SK-N-SH treated with all-trans-retinoic acid at 6 μM for 48 hours (cell line): ENCODE results near the gene HS6ST3.

Experiments used
- ATAC-seq: fragments of 200-7000 bp; cut with Tn5 transposase; 3 replicates; pipeline ENCODE4 v1.9.1; 2020; ENCODE audit warnings: mild to moderate bottlenecking, moderate library complexity
- ARNTL ChIP-seq: fragments of 450-650 bp; formaldehyde crosslinking; IDR thresholded peaks from 2 replicates; pipeline ENCODE4 v1.5.0; 2020; ENCODE audit warnings: low read depth, mild to moderate bottlenecking, moderate library complexity, borderline replicate concordance
- BACH2 ChIP-seq: fragments of 250-450 bp; sonication (Bioruptor Pico); IDR thresholded peaks from 2 replicates; pipeline ENCODE4 v1.9.0; 2021; ENCODE audit warnings: mild to moderate bottlenecking, borderline replicate concordance
- CSDC2 ChIP-seq: fragments of 250-450 bp; sonication (Bioruptor Pico); IDR thresholded peaks from 2 replicates; pipeline ENCODE4 v1.5.0; 2020; ENCODE audit warnings: mild to moderate bottlenecking, moderate library complexity
- ESRRG ChIP-seq: fragments of 250-450 bp; sonication (Bioruptor Pico); IDR thresholded peaks from 2 replicates; pipeline ENCODE4 v1.6.1; 2021; ENCODE audit warnings: mild to moderate bottlenecking
- GLIS3 ChIP-seq: fragments of 250-450 bp; sonication (Bioruptor Pico); IDR thresholded peaks from 2 replicates; pipeline ENCODE4 v1.5.0; 2020; ENCODE audit warnings: mild to moderate bottlenecking, moderate library complexity
- ISL1 ChIP-seq: fragments of 250-450 bp; sonication (Bioruptor Pico); IDR thresholded peaks from 2 replicates; pipeline ENCODE4 v2.1.2; 2022; ENCODE audit warnings: mild to moderate bottlenecking, moderate library complexity
- OSR1 ChIP-seq: fragments of 250-450 bp; sonication (Bioruptor Pico); IDR thresholded peaks from 2 replicates; pipeline ENCODE4 v1.8.0; 2022; ENCODE audit warnings: moderate library complexity, mild to moderate bottlenecking, inconsistent platforms
- PPARA ChIP-seq: fragments of 250-450 bp; sonication (Bioruptor Pico); IDR thresholded peaks from 2 replicates; pipeline ENCODE4 v1.5.0; 2020; ENCODE audit warnings: mild to moderate bottlenecking, borderline replicate concordance
- RARB ChIP-seq: fragments of 250-450 bp; sonication (Bioruptor Pico); IDR thresholded peaks from 2 replicates; pipeline ENCODE4 v1.8.0; 2021; ENCODE audit warnings: mild to moderate bottlenecking, moderate library complexity
- SNAI2 ChIP-seq: fragments of 250-450 bp; sonication (Bioruptor Pico); IDR thresholded peaks from 2 replicates; pipeline ENCODE4 v1.5.0; 2020; ENCODE audit warnings: mild to moderate bottlenecking, moderate library complexity
- TCF4 ChIP-seq: fragments of 250-450 bp; sonication (Bioruptor Pico); IDR thresholded peaks from 2 replicates; pipeline ENCODE4 v1.8.0; 2021; ENCODE audit warnings: mild to moderate bottlenecking, moderate library complexity, borderline replicate concordance
- TOX ChIP-seq: fragments of 250-450 bp; sonication (Bioruptor Pico); IDR thresholded peaks from 2 replicates; pipeline ENCODE4 v1.8.0; 2021; ENCODE audit warnings: mild to moderate bottlenecking, moderate library complexity, borderline replicate concordance
- ZC3H10 ChIP-seq: fragments of 250-450 bp; sonication (Bioruptor Pico); IDR thresholded peaks from 2 replicates; pipeline ENCODE4 v1.5.1; 2021; ENCODE audit warnings: mild to moderate bottlenecking, moderate library complexity
- ZFP3 ChIP-seq: fragments of 250-450 bp; sonication (Bioruptor Pico); IDR thresholded peaks from 2 replicates; pipeline ENCODE4 v1.5.0; 2020; ENCODE audit warnings: mild to moderate bottlenecking, moderate library complexity
- ZFP30 ChIP-seq: fragments of 450-650 bp; formaldehyde crosslinking; IDR thresholded peaks from 2 replicates; pipeline ENCODE4 v1.5.0; 2022; ENCODE audit warnings: mild to moderate bottlenecking, moderate library complexity
- ZNF565 ChIP-seq: fragments of 450-650 bp; formaldehyde crosslinking; conservative IDR thresholded peaks from 2 replicates; pipeline ENCODE4 v1.5.0; 2020; ENCODE audit warnings: low read depth, mild to moderate bottlenecking, moderate library complexity
- ZNF70 ChIP-seq: fragments of 450-650 bp; formaldehyde crosslinking; IDR thresholded peaks from 2 replicates; pipeline ENCODE4 v1.5.0; 2020; ENCODE audit warnings: mild to moderate bottlenecking, moderate library complexity
- ZNF8 ChIP-seq: fragments of 450-650 bp; formaldehyde crosslinking; IDR thresholded peaks from 2 replicates; pipeline ENCODE4 v1.5.0; 2020; ENCODE audit warnings: mild to moderate bottlenecking, moderate library complexity
- TF ChIP-seq, protein P1 (sequence below): fragments of 250-450 bp; sonication (Bioruptor Pico); IDR thresholded peaks from 2 replicates; pipeline ENCODE4 v1.8.0; 2021; ENCODE audit warnings: low read depth, mild to moderate bottlenecking, moderate library complexity, borderline replicate concordance
- TF ChIP-seq, protein P2 (sequence below): fragments of 250-450 bp; sonication (Bioruptor Pico); IDR thresholded peaks from 2 replicates; pipeline ENCODE4 v1.5.0; 2020; ENCODE audit warnings: mild to moderate bottlenecking, moderate library complexity
- TF ChIP-seq, protein P3 (sequence below): fragments of 250-450 bp; sonication (Bioruptor Pico); IDR thresholded peaks from 2 replicates; pipeline ENCODE4 v1.5.1; 2021; ENCODE audit warnings: mild to moderate bottlenecking, moderate library complexity
- TF ChIP-seq, protein P4 (sequence below): fragments of 250-450 bp; sonication (Bioruptor Pico); IDR thresholded peaks from 2 replicates; pipeline ENCODE4 v1.8.0; 2020; ENCODE audit warnings: mild to moderate bottlenecking, moderate library complexity, borderline replicate concordance

The HS6ST3 gene

DNA sequence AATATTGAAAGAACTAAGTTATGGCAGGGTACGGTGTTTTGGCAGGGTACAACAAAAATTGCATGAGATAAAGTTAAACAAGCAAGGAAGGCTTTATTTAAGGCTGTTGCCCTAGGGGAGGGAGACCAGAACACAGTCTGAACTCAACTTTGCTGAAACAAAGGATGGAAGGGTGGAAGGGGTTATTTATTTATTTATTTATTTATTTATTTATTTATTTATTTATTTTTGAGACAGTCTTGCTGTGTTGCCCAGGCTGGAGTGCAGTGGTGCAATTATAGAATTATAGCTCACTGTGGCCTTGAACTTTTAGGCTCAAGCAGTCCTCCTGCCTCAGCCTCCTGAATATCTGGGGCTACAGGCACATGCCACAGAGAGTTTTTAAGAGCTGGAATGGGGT is 75.9 kb downstream of the HS6ST3 start:
- no peak for TF ChIP-seq OSR1 (CRISPR knock-in tag)
- TF ChIP-seq ESRRG (CRISPR knock-in tag): no peak
- TF ChIP-seq ZNF565 (CRISPR knock-in tag): no peak
- no peak for TF ChIP-seq TCF4 (CRISPR knock-in tag)
- TF ChIP-seq, protein P1, sequence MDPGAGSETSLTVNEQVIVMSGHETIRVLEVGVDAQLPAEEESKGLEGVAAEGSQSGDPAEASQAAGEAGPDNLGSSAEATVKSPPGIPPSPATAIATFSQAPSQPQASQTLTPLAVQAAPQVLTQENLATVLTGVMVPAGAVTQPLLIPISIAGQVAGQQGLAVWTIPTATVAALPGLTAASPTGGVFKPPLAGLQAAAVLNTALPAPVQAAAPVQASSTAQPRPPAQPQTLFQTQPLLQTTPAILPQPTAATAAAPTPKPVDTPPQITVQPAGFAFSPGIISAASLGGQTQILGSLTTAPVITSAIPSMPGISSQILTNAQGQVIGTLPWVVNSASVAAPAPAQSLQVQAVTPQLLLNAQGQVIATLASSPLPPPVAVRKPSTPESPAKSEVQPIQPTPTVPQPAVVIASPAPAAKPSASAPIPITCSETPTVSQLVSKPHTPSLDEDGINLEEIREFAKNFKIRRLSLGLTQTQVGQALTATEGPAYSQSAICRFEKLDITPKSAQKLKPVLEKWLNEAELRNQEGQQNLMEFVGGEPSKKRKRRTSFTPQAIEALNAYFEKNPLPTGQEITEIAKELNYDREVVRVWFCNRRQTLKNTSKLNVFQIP (CRISPR knock-in tag): no peak
- TF ChIP-seq PPARA (CRISPR knock-in tag): no peak
- no peak for TF ChIP-seq RARB (CRISPR knock-in tag)
- TF ChIP-seq ZNF70 (CRISPR knock-in tag): no peak
- no peak for TF ChIP-seq ARNTL (CRISPR knock-in tag)
- TF ChIP-seq, protein P2, sequence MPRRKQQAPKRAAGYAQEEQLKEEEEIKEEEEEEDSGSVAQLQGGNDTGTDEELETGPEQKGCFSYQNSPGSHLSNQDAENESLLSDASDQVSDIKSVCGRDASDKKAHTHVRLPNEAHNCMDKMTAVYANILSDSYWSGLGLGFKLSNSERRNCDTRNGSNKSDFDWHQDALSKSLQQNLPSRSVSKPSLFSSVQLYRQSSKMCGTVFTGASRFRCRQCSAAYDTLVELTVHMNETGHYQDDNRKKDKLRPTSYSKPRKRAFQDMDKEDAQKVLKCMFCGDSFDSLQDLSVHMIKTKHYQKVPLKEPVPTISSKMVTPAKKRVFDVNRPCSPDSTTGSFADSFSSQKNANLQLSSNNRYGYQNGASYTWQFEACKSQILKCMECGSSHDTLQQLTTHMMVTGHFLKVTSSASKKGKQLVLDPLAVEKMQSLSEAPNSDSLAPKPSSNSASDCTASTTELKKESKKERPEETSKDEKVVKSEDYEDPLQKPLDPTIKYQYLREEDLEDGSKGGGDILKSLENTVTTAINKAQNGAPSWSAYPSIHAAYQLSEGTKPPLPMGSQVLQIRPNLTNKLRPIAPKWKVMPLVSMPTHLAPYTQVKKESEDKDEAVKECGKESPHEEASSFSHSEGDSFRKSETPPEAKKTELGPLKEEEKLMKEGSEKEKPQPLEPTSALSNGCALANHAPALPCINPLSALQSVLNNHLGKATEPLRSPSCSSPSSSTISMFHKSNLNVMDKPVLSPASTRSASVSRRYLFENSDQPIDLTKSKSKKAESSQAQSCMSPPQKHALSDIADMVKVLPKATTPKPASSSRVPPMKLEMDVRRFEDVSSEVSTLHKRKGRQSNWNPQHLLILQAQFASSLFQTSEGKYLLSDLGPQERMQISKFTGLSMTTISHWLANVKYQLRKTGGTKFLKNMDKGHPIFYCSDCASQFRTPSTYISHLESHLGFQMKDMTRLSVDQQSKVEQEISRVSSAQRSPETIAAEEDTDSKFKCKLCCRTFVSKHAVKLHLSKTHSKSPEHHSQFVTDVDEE (CRISPR knock-in tag): no peak
- TF ChIP-seq, protein P3, sequence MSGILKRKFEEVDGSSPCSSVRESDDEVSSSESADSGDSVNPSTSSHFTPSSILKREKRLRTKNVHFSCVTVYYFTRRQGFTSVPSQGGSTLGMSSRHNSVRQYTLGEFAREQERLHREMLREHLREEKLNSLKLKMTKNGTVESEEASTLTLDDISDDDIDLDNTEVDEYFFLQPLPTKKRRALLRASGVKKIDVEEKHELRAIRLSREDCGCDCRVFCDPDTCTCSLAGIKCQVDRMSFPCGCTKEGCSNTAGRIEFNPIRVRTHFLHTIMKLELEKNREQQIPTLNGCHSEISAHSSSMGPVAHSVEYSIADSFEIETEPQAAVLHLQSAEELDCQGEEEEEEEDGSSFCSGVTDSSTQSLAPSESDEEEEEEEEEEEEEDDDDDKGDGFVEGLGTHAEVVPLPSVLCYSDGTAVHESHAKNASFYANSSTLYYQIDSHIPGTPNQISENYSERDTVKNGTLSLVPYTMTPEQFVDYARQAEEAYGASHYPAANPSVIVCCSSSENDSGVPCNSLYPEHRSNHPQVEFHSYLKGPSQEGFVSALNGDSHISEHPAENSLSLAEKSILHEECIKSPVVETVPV (CRISPR knock-in tag): no peak
- TF ChIP-seq ZNF8: no peak
- TF ChIP-seq CSDC2: no peak
- no peak for TF ChIP-seq ZC3H10 (CRISPR knock-in tag)
- TF ChIP-seq ZFP3 (CRISPR knock-in tag): no peak
- TF ChIP-seq ZFP30 (CRISPR knock-in tag): no peak
- no peak for TF ChIP-seq SNAI2 (CRISPR knock-in tag)
- TF ChIP-seq TOX (CRISPR knock-in tag): no peak
- TF ChIP-seq, protein P4, sequence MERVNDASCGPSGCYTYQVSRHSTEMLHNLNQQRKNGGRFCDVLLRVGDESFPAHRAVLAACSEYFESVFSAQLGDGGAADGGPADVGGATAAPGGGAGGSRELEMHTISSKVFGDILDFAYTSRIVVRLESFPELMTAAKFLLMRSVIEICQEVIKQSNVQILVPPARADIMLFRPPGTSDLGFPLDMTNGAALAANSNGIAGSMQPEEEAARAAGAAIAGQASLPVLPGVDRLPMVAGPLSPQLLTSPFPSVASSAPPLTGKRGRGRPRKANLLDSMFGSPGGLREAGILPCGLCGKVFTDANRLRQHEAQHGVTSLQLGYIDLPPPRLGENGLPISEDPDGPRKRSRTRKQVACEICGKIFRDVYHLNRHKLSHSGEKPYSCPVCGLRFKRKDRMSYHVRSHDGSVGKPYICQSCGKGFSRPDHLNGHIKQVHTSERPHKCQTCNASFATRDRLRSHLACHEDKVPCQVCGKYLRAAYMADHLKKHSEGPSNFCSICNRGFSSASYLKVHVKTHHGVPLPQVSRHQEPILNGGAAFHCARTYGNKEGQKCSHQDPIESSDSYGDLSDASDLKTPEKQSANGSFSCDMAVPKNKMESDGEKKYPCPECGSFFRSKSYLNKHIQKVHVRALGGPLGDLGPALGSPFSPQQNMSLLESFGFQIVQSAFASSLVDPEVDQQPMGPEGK (CRISPR knock-in tag): no peak
- TF ChIP-seq GLIS3 (CRISPR knock-in tag): no peak
- TF ChIP-seq, all 23 proteins: peak for 0
- no peak for ATAC-seq

DNA sequence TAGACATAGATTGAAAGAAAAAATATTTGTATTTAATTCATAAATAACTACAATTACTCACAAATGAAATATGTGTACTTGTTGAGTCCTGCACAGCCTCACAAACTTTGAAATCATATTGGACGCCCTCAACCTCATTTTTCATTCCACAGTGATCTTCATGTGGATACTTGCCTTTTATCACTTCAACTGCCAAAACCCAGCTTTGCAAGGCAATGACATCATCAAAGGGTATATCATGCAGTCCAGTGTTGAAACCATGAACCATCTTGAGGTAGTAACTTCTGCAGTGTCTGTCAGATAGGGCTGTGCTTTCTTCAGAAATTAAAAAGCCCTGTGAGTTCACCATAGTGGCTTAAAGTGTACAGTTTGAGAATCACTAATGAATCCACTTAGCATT is 82.2 kb downstream of the HS6ST3 start:
- no peak for TF ChIP-seq GLIS3 (CRISPR knock-in tag)
- TF ChIP-seq ZC3H10 (CRISPR knock-in tag): no peak
- no peak for TF ChIP-seq ZFP3 (CRISPR knock-in tag)
- TF ChIP-seq ZNF565 (CRISPR knock-in tag): no peak
- no peak for TF ChIP-seq ISL1 (CRISPR knock-in tag)
- TF ChIP-seq ZNF8: no peak
- TF ChIP-seq, protein P1 (CRISPR knock-in tag): no peak
- TF ChIP-seq OSR1 (CRISPR knock-in tag): no peak
- TF ChIP-seq CSDC2: no peak
- no peak for TF ChIP-seq ESRRG (CRISPR knock-in tag)
- no peak for TF ChIP-seq RARB (CRISPR knock-in tag)
- TF ChIP-seq ZNF70 (CRISPR knock-in tag): no peak
- TF ChIP-seq, protein P4 (CRISPR knock-in tag): no peak
- TF ChIP-seq BACH2: no peak
- TF ChIP-seq, protein P3 (CRISPR knock-in tag): no peak

More for the DNA sequence above, 82.2 kb downstream of the HS6ST3 start:
- no peak for ATAC-seq
